ENCODE data around the gene PPP1R2C. TPM values are rescaled to one million over a fixed set of nuclear protein-coding genes. Genes with fewer than 3 reads are reported as not detected.

The PPP1R2C gene
- total and polyA plus RNA-seq, 8 donors: not detected

DNA sequence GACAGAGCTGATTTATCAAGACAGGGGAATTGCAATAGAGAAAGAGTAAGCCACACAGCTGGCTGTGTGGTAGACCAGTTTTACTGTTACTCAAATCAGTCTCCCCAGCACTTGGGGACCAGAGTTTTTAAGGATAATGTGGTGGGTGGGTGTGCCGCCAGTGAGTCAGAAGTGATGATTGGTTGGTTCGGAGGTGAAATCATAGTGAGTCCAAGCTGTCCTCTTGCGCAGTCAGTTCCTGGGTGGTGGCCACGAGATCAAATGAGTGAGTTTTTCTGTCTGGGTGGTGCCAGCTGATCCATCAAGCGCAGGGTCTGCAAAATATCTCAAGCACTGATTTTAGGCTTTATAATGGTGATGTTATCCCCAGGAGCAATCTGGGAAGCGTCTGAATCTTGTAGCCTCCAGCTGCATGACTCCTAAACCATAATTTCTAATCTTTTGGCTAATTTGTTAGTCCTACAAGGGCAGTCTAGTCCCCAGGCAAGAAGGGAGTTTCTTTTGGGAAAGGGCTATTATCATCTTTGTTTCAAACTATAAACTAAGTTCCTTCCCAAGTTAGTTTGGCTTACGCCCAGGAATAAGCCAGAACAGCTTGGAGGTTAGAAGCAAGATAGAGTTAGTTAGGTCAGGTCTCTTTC is 44.0 kb upstream of the PPP1R2C start:
- Histone ChIP-seq H3K36me3 (no peaks in the 10 kb centered on the region), H3K9me3 (peaks cover 0 to 14% (median 12%) of the 10 kb centered on the region in 4 donors), H3K4me3 (no peak overlapping the region), H3K4me1 (no peaks in the 10 kb centered on the region), H3K27ac (no peak overlapping the region), H3K27me3 (no peaks in the 10 kb centered on the region)
- DNase-seq: no peak
- WGBS, 5 donors: 67 to 86% (median 86%) methylated on average over 7 of the region's 7 CpGs
- intact Hi-C loops (cut with DNase I; ENCODE audit: low total_unique reads): no loop called here
- TF ChIP-seq POLR2AphosphoS5 (IDR thresholded peaks at IDR 0.05) (no peak), EP300 (IDR thresholded peaks at IDR 0.05) (no peak), POLR2A (IDR thresholded peaks at IDR 0.05) (no peak)
- TF ChIP-seq, protein P1, sequence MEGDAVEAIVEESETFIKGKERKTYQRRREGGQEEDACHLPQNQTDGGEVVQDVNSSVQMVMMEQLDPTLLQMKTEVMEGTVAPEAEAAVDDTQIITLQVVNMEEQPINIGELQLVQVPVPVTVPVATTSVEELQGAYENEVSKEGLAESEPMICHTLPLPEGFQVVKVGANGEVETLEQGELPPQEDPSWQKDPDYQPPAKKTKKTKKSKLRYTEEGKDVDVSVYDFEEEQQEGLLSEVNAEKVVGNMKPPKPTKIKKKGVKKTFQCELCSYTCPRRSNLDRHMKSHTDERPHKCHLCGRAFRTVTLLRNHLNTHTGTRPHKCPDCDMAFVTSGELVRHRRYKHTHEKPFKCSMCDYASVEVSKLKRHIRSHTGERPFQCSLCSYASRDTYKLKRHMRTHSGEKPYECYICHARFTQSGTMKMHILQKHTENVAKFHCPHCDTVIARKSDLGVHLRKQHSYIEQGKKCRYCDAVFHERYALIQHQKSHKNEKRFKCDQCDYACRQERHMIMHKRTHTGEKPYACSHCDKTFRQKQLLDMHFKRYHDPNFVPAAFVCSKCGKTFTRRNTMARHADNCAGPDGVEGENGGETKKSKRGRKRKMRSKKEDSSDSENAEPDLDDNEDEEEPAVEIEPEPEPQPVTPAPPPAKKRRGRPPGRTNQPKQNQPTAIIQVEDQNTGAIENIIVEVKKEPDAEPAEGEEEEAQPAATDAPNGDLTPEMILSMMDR (IDR thresholded peaks at IDR 0.05): no peak

DNA sequence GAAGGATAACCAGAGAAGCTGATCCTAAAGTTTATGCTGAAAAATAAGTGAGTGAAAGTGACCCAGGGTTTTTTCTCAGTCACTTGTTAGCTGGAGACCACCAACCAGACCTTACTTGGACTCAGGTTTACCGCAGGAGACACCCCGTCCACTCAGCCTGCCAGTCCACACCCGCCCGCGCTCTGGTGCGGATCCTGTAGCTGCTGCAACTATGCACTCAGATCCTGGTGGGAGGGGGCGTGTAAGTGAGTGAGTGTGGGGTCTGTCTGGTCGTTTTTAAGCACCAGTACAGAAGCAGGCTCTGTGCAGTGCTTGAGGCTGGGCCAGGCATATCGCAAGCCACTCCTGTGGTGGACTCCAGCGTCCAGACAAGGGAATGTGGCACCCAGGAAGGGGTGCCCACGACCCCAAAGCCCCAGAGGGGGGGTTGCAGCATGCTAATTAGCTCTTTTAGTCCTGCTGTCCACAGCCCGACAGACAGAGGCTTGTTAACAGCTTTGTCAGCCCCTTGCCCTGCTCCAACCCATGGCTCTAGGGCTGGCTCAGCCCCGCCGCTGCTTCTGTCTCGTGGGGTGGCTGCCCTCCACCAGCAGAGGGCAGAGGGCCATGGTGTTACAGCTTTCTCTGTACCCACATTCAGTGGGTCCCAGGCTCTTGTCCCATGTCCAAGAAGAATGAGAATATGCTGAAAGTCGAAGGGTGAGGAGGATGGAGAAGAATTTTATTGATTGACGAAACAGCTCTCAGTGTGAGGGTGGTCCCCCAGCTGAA is 40.4 kb upstream of the PPP1R2C start:
- no peaks in the 10 kb centered on the region for H3K27me3 ChIP-seq
- no peak overlapping the region for H3K27ac ChIP-seq
- DNase-seq: no peak
- H3K9me3 ChIP-seq: peaks cover 0 to 36% (median 20%) of the 10 kb centered on the region in 4 donors
- H3K4me1 ChIP-seq: no peaks in the 10 kb centered on the region
- TF ChIP-seq, protein P1 (IDR thresholded peaks at IDR 0.05): no peak
- TF ChIP-seq POLR2A (IDR thresholded peaks at IDR 0.05): no peak
- WGBS, 5 donors: 71 to 90% (median 88%) methylated on average over 10 to 17 of the region's 17 CpGs
- H3K4me3 ChIP-seq: no peak overlapping the region
- intact Hi-C loops (cut with DNase I; ENCODE audit: low total_unique reads): no loop called here
- no peaks in the 10 kb centered on the region for H3K36me3 ChIP-seq

- Histone ChIP-seq H3K27ac (no peak overlapping the region), H3K4me3 (no peak overlapping the region), H3K4me1 (no peaks in the 10 kb centered on the region), H3K27me3 (no peaks in the 10 kb centered on the region), H3K36me3 (no peaks in the 10 kb centered on the region), H3K9me3 (peaks cover 0 to 4% (median 2%) of the 10 kb centered on the region in 4 donors)
- intact Hi-C loops (cut with DNase I; ENCODE audit: low total_unique reads): no loop called here
- TF ChIP-seq, protein P1 (IDR thresholded peaks at IDR 0.05): no peak
- WGBS, 5 donors: 61 to 88% (median 81%) methylated on average over 2 of the region's 2 CpGs
- DNase-seq: no peak
Observed at GRCh38 chrX:42809569-42809968, 31.6 kb upstream of the PPP1R2C start.

DNA sequence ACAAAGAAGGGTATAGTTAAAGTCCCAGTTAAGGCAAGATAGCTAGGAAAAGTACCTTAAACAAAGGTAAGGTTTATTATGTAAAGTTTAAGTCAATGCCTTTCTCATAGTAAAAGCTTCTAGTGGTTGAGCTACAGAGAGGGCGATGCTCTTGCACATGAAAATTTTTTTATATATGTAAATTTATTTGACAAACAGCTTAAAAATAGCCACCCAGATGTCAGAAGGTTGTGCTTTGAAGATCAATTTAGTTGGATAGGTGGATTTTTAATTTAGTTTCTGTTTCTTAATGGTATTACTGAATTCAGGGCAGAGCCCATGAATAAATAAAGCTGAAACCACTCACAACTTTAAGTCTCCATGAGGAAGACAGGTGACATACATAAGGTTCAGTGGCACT is 29.4 kb upstream of the PPP1R2C start:
- no peak overlapping the region for H3K27ac ChIP-seq
- 83 to 100% (median 93%) methylated on average over 1 of the region's 1 CpG for WGBS, 5 donors
- no peaks in the 10 kb centered on the region for H3K27me3 ChIP-seq
- no peaks in the 10 kb centered on the region for H3K9me3 ChIP-seq
- no peaks in the 10 kb centered on the region for H3K4me1 ChIP-seq
- H3K4me3 ChIP-seq: no peak overlapping the region
- DNase-seq: no peak
- intact Hi-C loops (cut with DNase I; ENCODE audit: low total_unique reads): no loop called here
- no peak for TF ChIP-seq EP300 (IDR thresholded peaks at IDR 0.05)
- H3K36me3 ChIP-seq: no peaks in the 10 kb centered on the region

DNA sequence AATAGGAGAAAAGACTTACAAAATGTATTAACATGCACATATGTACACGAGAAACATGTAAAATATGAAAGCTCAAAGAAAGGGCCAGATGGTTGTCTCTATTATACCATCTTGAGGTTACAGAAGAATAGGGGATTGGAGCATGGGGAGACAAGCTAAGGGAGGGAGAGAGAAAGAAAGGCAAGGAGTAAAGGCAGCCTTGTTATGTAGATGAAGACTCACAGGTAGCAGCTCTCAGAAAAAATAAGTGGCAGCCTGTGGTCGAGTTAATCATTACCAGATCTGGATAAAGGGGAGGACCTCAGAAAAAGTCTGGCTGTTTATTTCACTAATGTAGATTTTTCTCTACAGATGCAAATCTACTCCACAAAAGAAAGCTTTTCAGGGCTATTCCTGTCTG is 26.6 kb upstream of the PPP1R2C start:
- H3K9me3 ChIP-seq: peaks cover 0 to 4% (median 0%) of the 10 kb centered on the region in 4 donors

More for the DNA sequence above, 26.6 kb upstream of the PPP1R2C start:
- intact Hi-C loops (cut with DNase I; ENCODE audit: low total_unique reads): no loop called here
- Histone ChIP-seq H3K27me3 (no peaks in the 10 kb centered on the region), H3K4me3 (no peak overlapping the region), H3K36me3 (no peaks in the 10 kb centered on the region), H3K4me1 (no peaks in the 10 kb centered on the region), H3K27ac (no peak overlapping the region)
- DNase-seq: peak in 1 of 2 donors; percentile 17
- WGBS, 5 donors: 22 to 68% (median 44%) methylated on average over 2 of the region's 2 CpGs
- TF ChIP-seq POLR2A (IDR thresholded peaks at IDR 0.05) (no peak), EP300 (IDR thresholded peaks at IDR 0.05) (no peak), POLR2AphosphoS5 (IDR thresholded peaks at IDR 0.05) (no peak)
- TF ChIP-seq, protein P1 (IDR thresholded peaks at IDR 0.05): no peak

All from stomach (tissue), 9 donors.